Caki2 (cell line): ENCODE data around the gene SAFB2. TPM values are rescaled to one million over a fixed set of nuclear protein-coding genes. Genes with fewer than 3 reads are reported as not detected.

Experiments used
- DNase-seq: peaks from one replicate; pipeline ENCODE4 v3.0.0-alpha.2; 2015; ENCODE audit warnings: low read depth
- in situ Hi-C: cut with HindIII; loops from 2 replicates; pipeline ENCODE4 v1.10.0; 2016; ENCODE audit warnings: low sequenced_read_pairs, low pct_unique_long_range_greater_than_20kb, mixed read lengths
- total RNA-seq: library from RNA; depleted of rRNA; stranded (reverse); fragments of >200 nt; shearing (Covaris generic); gene quantifications from 2 replicates; pipeline ENCODE4 v1.2.3, GENCODE V29; 2014; ENCODE audit warnings: low replicate concordance

Gene SAFB2
- total RNA-seq, 1 experiment from 2014 or later, result 12.9 TPM

DNA sequence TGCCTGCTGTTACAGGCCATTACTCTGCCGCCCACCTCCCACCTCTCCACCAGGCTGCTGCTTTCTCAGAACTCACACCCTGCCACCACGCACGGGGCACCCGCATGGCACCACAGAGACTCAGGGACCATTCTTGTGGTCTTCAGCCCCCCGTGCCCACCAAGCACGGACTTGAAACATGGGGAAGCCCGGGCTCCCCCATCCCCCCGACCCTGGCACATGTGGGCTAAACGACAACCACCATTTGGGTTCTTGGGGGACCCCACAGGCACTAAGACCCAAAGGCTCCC is 31.8 kb downstream of the SAFB2 start:
- no peak for DNase-seq
- in situ Hi-C loops, result no loop called here

DNA sequence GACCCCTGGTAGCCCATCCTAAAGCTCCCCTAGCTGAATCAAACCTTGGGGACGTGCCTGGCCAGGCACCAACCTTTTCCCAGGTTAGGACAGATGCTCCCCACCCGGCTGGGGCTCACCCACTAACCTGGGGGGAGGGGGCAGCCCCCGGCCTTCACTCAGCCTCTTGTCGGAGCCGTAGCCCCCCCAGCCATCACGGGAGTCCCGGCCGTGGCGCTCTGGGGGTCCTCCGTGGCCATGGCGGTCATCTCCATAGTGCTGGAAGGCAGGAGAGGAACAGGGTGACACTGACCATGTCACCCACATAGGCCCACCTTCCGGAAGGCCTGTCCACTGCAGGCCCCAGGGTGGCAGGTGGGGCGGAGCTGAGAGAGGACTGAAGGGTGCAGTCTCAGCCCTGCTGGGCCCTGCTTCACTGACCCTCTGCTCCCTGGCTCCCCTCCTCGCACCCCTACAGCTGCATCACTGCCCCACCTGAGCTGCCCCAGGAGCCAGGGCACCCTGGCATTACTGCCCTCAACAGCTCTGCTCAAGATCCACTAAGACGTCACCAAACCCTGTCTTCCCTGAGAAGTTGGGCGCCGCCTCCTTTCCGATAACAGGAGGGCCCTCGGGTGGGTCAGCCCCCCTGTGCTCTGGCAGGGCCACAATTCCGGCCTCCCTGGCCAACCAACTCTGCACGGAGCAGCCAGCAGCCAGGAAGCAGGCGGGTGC is 32.3 kb downstream of the SAFB2 start:
- in situ Hi-C loops, result no loop called here
- no peak for DNase-seq

DNA sequence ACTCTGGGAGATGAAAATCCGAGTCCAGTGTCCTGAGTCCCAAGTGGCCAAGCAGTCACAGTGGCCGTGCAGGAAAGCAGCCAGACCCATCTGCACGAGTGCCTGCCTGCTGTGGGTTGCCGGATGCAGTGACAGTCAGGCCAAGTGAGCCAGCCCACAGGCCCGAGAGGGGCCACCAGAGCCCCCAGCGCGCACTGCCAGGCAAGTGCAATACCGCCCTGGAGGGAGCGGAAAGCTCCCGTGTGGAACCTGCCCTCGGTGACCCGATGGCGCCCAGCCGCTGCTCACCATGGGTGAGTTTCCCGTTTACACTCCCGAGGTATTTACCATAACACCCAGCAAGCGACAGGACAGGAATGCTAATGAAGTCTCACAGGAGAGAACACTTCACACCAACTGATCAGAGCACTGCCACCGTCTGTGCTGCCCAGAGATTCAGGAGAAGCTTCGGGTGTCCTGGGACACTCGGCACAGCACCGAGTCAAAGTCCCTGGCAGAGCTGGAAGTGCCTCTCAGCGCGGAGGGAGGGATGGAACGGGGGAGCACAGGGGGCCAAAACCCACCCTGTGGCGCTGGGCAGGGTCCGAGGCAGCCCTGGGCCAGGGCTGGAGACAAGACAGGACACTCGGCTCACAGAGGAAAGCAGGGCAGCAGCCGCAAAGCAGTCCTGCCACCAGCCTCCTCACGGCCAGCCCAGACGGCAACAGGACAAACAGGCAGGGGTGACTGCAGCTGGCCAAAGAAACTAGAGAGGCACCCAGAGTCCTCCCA is 33.5 kb downstream of the SAFB2 start:
- DNase-seq, result no peak
- in situ Hi-C loops, result no loop called here

DNA sequence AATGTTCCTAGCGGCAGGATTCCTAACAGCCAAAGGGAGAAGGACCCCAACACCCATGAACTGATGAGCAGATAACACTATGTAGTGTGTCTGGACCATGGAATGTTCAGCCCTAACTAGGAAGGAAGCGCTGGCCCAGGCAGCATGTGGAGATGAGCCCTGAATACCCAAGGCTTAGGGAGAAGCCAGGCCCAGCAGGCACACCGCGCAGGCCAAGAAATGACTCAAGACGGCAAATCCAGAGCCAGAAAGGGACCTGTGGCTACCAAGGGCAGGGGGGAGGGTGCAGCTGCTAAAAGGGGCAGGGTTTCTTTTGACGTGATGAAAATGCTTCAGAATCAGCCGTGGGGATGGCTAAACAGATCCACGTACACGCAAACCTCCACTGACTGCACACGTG is 34.1 kb downstream of the SAFB2 start:
- in situ Hi-C loops, result no loop called here
- DNase-seq, result no peak

DNA sequence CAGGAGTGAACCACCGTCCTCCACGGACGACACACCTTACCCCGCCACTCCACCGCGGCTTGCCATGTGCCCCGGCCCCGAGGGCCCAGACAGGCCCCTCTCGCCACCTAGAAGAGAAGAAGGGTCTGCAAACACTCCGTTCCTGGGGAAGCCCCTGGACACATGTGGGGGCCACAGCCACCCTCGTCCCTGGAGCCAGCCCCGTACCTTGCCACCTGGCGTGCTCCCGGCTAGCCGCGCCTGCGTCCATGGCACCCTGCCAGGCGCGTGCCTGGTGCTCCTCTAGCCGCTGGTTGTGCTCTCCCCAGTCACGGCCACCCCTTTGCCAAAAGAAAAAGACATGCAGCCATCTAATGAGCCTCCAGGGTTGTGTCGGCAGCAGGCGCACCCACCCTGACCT is 34.9 kb downstream of the SAFB2 start:
- in situ Hi-C loops, result no loop called here

DNA sequence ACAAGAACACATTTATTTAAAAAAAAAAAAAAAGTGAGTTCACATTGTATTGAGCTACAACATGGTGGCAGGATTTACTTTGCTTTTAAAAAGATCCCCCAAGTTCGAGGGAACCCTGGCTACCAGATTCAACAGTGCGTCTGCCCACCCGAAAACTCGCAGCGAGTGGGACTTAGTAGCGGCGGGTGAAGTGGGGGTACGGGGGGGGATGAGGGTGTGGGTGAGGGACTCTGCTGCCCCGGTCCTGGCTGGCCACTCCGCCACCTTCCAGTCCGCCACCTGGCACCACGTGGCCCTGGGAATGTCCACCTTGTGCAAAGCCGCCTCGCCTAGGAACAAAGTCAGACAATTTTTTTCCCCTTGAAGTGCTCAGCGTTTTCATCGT is 35.5 kb downstream of the SAFB2 start:
- DNase-seq, result no peak
- in situ Hi-C loops, result no loop called here

More for the DNA sequence above, 34.9 kb downstream of the SAFB2 start:
- no peak for DNase-seq

DNA sequence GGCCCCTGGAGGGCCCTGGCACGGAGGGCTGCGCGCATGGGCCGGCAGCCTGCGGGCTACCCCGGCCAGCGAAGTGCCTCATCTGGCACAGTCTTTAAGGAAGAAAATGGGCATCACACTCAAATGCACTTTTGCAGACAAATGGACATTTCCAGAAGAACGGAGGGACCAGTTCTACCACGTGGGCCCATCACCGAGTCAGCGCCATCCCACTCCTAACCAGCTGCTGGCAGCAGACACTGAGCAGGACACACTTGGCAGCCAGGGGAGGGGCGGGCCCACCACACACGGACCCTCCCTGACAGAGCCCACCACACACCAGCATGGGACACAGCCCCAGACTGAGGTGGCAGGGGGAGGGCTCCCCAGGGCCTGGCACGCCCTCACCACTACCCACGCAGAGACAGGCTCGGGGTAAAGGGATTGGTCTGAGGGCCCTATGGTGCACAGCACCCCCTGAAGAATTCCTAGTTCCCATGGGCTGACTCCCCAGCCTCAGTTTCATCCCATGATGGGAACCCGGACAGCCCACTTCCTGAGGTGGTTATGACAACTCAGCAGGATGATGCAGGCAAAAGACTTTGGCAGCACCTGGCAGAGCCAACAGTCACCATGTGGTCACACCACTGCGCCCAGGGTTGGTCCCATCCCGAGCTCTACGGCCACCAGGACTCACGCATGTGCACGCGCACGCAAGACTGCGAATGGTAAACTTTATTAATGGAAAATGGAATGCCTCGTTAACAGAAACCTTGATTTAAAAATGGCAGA is 36.1 kb downstream of the SAFB2 start:
- DNase-seq, result no peak
- in situ Hi-C loops, result no loop called here

DNA sequence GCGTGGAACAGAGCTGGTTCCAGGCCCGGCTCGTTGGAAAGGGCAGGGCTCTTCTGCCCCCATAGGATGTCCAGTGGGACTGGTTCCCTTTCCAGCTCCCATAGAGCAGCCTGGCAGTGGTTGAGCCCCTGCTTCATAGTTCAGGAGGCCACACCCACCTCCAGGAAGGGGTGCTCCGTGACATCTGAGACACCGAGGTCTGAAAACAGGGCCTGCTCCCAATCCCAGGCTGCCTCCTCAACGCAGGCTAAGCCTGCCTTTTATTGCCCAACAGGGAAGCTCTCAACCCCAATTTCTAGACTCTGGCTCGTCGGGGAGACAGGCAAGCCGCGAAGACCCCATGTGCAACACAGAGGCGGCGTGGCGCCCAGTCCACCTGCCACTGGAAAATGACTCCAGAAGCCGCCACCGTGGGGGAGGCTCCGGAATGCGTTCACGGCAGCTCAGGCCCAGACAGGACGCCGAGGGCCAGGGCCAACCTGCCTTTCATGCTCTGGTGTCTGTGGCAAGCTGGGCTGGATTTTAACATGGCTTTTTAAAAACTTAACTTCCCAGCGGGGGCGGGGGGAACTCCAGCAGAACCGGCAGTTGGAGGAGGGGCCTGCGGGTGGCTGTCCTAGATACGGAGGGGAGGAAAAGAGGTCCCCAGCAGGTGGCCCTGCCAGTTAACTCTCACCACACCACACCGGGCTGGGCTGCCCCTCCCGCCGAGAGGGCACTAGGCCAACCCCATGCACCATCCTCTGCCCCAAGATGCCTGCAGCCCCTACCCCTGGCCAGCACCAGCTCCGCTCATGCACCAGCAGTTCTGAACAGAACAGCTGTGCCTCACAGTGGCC is 36.9 kb downstream of the SAFB2 start:
- no peak for DNase-seq
- in situ Hi-C loops, result no loop called here

DNA sequence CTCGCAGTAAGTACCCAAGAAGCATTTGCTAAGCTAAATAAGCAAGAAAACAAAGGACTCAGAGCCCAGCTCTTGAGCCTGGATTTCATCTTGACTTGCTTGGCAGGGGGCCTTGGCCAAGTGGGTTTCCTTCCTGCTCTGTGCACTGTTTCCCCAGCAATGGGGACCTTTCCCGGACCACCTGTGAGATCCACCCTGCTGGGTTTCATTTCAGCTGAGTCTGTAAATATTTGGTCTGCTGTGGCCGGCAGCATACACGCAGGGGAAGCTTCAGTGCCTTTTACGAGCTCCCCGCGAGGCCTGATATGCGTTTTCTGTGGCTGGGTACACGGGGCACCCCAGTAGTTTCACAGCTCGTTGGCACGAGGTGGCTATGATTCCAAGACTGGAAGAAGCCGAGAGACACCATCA is 42.4 kb downstream of the SAFB2 start:
- in situ Hi-C loops, result no loop called here
- DNase-seq, result no peak

DNA sequence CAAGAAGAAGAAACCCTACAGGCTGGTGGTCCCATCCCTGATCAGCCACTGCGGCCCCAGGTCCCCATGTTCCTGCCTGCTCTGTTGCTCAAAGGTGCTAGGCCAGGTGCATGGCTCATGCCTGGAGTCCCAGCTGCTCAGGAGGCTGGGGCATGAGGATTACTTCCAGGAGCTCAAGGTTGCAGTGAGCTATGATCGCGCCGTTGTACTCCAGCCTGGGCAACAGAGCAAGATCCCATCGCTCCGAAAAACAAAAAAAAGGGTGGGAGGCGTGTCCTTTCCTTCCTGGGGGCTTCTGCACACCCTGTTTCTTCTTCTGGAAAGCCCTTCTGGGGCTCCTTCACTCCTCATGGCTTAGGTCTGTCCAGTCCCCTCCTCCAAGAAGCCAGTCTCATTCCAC is 42.9 kb downstream of the SAFB2 start:
- in situ Hi-C loops, result no loop called here
- no peak for DNase-seq

DNA sequence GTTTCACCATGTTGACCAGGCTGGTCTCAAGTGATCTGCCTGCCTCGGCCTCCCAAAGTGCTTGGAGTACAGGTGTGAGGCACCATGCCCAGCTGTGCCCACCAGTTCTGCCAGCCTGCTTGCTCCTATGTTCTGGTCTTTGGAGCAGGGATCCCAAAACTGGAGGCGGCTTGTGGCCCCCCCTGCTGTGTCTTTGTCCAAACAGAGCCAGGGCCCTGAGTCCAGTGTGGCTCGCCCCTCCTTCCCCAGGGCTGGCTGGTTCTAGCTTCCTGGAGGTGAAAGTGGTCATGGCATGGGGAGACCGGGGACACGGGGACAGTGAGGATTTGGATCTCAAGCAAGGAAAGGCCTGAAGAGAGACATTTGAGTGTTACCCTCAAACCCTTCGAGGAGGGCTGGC is 43.3 kb downstream of the SAFB2 start:
- no peak for DNase-seq
- in situ Hi-C loops, result no loop called here

DNA sequence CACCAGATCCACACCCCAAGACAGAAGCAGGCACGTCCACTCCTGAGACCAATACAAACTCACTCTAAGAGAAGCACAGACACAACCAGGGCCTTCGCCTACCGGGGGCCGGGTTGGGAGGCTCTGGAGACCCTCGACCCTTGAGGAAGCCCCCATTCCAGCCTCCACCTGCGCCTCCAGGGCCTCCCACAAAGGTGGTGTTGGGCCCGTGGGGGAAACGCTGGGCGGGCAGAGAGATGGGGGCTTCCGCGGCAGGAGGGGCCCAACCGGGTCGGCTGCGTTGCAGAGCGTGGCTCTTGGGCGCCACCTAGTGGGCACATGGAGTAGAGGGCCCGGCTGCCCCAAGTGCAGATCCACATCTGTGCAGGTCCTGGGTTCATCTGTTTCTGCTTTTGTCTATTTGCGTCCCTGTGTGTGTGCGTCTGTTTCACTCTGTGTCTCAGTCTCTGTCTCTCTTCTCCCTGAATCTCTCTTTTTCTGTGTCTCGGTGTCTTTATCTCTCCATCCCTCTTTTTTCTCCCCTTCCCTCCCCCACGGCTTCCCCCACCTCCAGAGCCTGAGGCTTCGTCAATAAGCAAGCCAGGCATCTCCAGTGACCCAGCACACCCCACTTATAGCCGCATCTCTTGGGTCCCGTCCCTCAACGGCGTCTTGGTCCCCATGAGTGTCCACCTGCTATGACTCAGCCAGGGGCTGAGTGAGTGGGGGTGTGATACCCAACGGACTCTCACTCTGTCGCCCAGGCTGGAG is 44.3 kb downstream of the SAFB2 start:
- peak; percentile 21 for DNase-seq

DNA sequence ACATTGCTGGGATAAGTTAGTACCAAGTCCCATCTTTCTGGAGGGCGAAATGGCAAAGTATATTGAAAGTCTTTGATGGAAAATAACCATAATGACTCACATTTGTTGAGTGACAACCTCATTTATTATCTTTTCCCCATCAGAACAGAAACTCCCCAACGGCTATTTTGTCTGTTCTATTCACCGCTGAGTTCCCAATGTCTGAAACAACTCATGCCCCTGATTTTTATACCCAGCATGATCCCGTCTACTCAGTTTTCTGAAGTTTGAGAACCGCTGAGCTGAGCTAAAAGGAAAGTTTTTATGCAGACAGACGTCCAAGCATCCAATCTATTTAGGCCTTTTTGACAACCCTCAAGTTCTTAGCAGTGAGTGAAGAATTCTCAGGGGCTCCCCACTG is 47.0 kb downstream of the SAFB2 start:
- no peak for DNase-seq
- in situ Hi-C loops, result no loop called here

More for the DNA sequence above, 44.3 kb downstream of the SAFB2 start:
- in situ Hi-C loops, result no loop called here

DNA sequence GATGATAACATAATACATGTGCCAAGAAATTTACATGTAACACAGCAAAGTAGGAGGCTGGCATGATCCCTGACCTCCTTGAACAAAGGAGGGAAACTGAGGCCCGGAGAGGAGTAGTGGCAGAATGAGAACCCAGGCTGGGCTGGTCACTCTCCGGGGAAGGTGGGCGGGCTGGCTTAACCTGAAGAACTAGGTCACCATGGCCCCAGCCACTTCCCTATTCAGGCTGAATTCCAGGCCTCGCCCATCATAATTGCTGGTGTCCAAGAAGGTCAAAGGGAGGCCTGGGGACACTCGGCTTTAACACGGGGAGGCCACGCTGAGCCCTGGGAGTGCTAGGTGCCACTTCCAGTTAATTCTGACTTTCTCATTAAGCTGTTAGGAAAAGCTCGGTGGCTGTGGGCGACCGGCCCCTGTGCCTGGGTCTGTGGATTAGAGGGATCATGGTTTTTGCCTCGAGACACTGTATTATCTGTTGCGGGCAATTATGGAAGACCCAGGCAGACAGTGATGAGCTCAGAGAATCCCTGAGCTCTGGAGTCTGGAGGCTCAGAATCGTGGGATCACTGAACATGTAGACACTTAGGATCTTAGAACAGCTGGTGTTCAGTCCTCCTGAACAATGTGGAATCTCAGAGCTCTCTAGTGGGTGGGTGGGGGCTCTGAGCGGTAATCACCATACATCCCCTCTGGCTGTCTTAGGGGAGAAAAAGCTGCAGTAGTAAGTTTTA is 49.9 kb downstream of the SAFB2 start:
- in situ Hi-C loops, result no loop called here
- peak; percentile 19 for DNase-seq

DNA sequence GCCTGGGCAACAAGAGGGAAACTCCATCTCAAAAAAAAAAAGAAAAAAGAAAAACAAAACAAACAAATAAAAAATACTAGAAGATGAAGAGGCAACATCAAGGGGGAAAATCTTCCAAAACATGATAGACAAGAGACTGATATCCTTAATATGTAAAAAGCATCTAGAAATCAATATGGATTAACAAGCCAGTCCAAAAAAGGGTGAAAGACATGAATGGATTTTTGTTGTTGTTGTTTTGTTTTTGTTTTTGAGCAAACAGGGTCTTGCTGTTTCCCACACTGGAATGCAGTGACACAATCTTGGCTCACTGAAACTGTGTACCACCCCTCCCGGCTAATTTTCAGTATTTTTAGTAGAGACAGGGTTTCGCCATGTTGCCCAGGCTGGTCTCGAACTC is 50.8 kb downstream of the SAFB2 start:
- no peak for DNase-seq
- in situ Hi-C loops, result no loop called here

DNA sequence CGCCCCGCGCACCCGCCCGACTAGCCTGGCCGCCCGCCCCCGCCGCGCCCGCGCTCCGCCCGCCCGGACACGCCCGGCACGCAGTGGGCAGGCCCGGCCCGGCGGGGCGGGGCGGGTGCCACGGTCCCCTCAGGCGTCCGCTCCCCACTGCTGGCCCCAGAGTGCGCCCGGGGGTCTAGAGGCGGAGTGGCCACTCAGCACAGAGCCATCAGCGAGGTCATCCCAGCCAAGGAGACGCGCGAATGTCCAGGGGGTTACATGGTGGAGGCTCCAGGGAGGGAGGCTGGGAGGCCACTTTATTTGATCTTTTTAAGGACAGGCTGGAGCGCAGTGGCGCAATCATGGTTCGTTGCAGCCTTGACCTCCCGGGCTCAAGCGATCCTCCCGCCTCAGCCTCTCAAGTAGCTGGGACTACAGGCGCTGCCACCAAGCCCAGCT is 54.6 kb downstream of the SAFB2 start:
- no peak for DNase-seq
- in situ Hi-C loops, result no loop called here

DNA sequence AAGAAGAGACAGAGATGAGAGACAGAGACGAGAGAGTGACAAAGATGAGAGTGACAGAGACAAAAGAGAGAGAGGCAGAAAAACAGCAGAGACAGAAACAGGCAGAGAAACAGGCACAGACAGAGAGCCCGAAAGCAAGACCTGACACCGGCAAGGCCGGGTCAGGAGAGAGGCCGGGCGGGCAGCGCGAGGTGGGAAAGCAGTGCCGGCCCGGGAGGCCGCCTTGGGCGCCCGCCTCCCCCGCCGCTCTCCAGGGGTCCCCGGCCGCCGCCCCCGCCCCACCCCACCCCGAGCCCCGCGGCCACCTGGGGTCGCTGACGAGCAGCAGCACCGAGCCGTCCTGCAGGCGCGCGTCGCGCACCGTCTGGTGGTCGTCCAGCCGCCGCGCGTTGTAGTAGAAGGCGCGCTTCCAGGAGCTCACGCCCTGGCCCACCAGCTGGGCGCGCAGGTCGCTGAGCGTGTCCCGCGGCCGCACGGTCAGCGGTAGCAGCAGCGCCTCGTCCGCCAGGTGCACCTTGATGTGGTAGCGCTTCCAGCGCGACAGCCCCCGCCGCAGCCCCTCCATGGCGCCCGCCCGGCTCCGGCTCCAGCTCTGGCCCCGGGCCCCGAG is 55.1 kb downstream of the SAFB2 start, which contains the start of gene TINCR:
Gene TINCR, minus strand, starts transcription at position 594 of the 610 bp plus-strand sequence.
- in situ Hi-C loops, result no loop called here

More for the DNA sequence above, 55.1 kb downstream of the SAFB2 start, which contains the start of gene TINCR:
- DNase-seq, result no peak
